ENCODE measurements around the gene RAB44.

RAB44 gene

GRCh38 chr6:36749829-36750489, 52.3 kb downstream of the RAB44 start:
- Histone ChIP-seq H3K27ac (ENCODE audit: insufficient read depth, low read depth, low read length, poor library complexity, severe bottlenecking) (no peak overlapping the region), H3K9me3 (ENCODE audit: control insufficient read depth, low read length) (no peaks in the 10 kb centered on the region), H3K4me1 (ENCODE audit: control insufficient read depth, insufficient read depth, low read length) (no peaks in the 10 kb centered on the region), H3K36me3 (ENCODE audit: control insufficient read depth, insufficient read depth, low read length) (no peaks in the 10 kb centered on the region), H3K27me3 (ENCODE audit: control insufficient read depth, insufficient read depth, low read length, poor library complexity, severe bottlenecking) (no peaks in the 10 kb centered on the region), H3K4me3 (ENCODE audit: insufficient read depth, low read depth, low read length) (no peak overlapping the region)
- 94% methylated on average over 5 of the region's 5 CpGs for WGBS, 2 experiments

DNA sequence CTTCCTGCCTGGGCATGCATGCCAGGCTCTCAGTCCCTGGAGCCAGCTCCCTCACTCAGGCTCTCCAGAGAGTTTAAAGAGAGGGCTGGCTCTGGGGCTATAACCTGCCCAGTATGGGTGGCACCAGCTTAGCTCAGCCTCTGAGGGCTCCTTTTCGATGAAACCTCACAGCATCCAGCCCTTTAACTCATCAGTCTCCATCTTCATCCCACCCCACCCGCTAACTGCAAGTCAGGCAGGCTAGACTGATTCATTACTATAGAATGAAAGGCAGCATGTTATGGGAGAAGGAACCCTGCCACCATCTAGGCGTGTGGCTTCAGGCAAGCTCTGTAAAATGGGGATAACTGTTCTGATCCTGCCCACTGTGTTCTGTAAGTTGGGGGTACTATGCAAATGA, 53.5 kb downstream of the RAB44 start:
- Histone ChIP-seq H3K36me3 (ENCODE audit: control insufficient read depth, insufficient read depth, low read length) (no peaks in the 10 kb centered on the region), H3K4me1 (ENCODE audit: control insufficient read depth, insufficient read depth, low read length) (no peaks in the 10 kb centered on the region), H3K27me3 (ENCODE audit: control insufficient read depth, insufficient read depth, low read length, poor library complexity, severe bottlenecking) (no peaks in the 10 kb centered on the region), H3K27ac (ENCODE audit: insufficient read depth, low read depth, low read length, poor library complexity, severe bottlenecking) (no peak overlapping the region), H3K9me3 (ENCODE audit: control insufficient read depth, low read length) (no peaks in the 10 kb centered on the region), H3K4me3 (ENCODE audit: insufficient read depth, low read depth, low read length) (no peak overlapping the region)
- 96 to 97% methylated on average over 3 of the region's 3 CpGs for WGBS, 2 experiments

GRCh38 chr6:36751833-36752186, 54.2 kb downstream of the RAB44 start:
- Histone ChIP-seq H3K36me3 (ENCODE audit: control insufficient read depth, insufficient read depth, low read length) (no peaks in the 10 kb centered on the region), H3K4me3 (ENCODE audit: insufficient read depth, low read depth, low read length) (no peak overlapping the region)

GRCh38 chr6:36752187-36752885, 54.7 kb downstream of the RAB44 start:
- H3K36me3 ChIP-seq (ENCODE audit: control insufficient read depth, insufficient read depth, low read length) = no peaks in the 10 kb centered on the region
- H3K4me3 ChIP-seq (ENCODE audit: insufficient read depth, low read depth, low read length) = no peak overlapping the region
- no peaks in the 10 kb centered on the region for H3K27me3 ChIP-seq (ENCODE audit: control insufficient read depth, insufficient read depth, low read length, poor library complexity, severe bottlenecking)
- H3K27ac ChIP-seq (ENCODE audit: insufficient read depth, low read depth, low read length, poor library complexity, severe bottlenecking) = no peak overlapping the region
- no peaks in the 10 kb centered on the region for H3K9me3 ChIP-seq (ENCODE audit: control insufficient read depth, low read length)
- 89 to 92% methylated on average over 6 of the region's 6 CpGs for WGBS, 2 experiments
- H3K4me1 ChIP-seq (ENCODE audit: control insufficient read depth, insufficient read depth, low read length) = no peaks in the 10 kb centered on the region

More at GRCh38 chr6:36751833-36752186, 54.2 kb downstream of the RAB44 start:
- 0% methylated on average over 1 of the region's 1 CpG for WGBS, 2 experiments
- Histone ChIP-seq H3K27ac (ENCODE audit: insufficient read depth, low read depth, low read length, poor library complexity, severe bottlenecking) (no peak overlapping the region), H3K9me3 (ENCODE audit: control insufficient read depth, low read length) (no peaks in the 10 kb centered on the region), H3K4me1 (ENCODE audit: control insufficient read depth, insufficient read depth, low read length) (no peaks in the 10 kb centered on the region), H3K27me3 (ENCODE audit: control insufficient read depth, insufficient read depth, low read length, poor library complexity, severe bottlenecking) (no peaks in the 10 kb centered on the region)

- H3K4me3 ChIP-seq (ENCODE audit: insufficient read depth, low read depth, low read length) = no peak overlapping the region
- 93% methylated on average over 6 of the region's 6 CpGs for WGBS, 2 experiments
- no peaks in the 10 kb centered on the region for H3K4me1 ChIP-seq (ENCODE audit: control insufficient read depth, insufficient read depth, low read length)
Measured at GRCh38 chr6:36752886-36753506, 55.4 kb downstream of the RAB44 start.

DNA sequence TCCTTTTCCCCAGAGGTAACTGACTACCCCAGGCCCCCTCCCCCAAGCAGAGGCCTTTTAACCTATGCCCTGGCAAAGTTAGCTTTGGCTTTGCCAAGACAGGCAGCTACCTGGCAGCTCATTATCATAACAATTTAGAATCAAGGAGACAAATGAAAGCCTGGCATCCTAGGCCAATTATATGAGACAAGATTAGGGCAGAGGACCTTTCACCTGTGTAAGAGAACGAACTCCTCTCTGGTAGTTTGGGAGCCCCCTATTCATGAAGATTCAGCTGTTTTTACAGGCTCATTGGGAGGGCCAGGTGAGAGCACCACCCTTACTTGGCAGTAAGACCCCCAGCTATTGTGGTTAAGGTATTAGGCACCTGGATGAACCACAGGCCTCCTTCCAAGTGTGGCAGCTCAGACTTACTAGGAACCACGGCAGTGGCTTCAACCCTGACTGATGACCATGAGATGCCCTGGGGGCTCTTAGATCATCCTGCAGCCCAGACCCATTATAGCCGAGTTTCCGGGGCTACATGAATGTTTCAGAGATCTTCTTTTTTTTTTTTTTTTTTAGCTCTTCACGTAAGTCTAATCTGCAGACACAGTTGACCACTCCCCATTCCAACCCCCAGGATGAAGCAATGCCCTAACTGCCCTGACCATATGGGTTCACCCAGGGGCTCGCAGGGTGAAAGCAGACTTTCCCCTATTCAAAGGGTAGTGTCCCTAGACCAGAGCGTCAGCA, 56.2 kb downstream of the RAB44 start:
- Histone ChIP-seq H3K27ac (ENCODE audit: insufficient read depth, low read depth, low read length, poor library complexity, severe bottlenecking) (no peak overlapping the region), H3K27me3 (ENCODE audit: control insufficient read depth, insufficient read depth, low read length, poor library complexity, severe bottlenecking) (no peaks in the 10 kb centered on the region), H3K4me3 (ENCODE audit: insufficient read depth, low read depth, low read length) (no peak overlapping the region), H3K36me3 (ENCODE audit: control insufficient read depth, insufficient read depth, low read length) (no peaks in the 10 kb centered on the region), H3K9me3 (ENCODE audit: control insufficient read depth, low read length) (no peaks in the 10 kb centered on the region), H3K4me1 (ENCODE audit: control insufficient read depth, insufficient read depth, low read length) (no peaks in the 10 kb centered on the region)
- 88 to 90% methylated on average over 7 of the region's 7 CpGs for WGBS, 2 experiments

More at GRCh38 chr6:36752886-36753506, 55.4 kb downstream of the RAB44 start:
- Histone ChIP-seq H3K36me3 (ENCODE audit: control insufficient read depth, insufficient read depth, low read length) (no peaks in the 10 kb centered on the region), H3K27ac (ENCODE audit: insufficient read depth, low read depth, low read length, poor library complexity, severe bottlenecking) (no peak overlapping the region), H3K9me3 (ENCODE audit: control insufficient read depth, low read length) (no peaks in the 10 kb centered on the region), H3K27me3 (ENCODE audit: control insufficient read depth, insufficient read depth, low read length, poor library complexity, severe bottlenecking) (no peaks in the 10 kb centered on the region)

DNA sequence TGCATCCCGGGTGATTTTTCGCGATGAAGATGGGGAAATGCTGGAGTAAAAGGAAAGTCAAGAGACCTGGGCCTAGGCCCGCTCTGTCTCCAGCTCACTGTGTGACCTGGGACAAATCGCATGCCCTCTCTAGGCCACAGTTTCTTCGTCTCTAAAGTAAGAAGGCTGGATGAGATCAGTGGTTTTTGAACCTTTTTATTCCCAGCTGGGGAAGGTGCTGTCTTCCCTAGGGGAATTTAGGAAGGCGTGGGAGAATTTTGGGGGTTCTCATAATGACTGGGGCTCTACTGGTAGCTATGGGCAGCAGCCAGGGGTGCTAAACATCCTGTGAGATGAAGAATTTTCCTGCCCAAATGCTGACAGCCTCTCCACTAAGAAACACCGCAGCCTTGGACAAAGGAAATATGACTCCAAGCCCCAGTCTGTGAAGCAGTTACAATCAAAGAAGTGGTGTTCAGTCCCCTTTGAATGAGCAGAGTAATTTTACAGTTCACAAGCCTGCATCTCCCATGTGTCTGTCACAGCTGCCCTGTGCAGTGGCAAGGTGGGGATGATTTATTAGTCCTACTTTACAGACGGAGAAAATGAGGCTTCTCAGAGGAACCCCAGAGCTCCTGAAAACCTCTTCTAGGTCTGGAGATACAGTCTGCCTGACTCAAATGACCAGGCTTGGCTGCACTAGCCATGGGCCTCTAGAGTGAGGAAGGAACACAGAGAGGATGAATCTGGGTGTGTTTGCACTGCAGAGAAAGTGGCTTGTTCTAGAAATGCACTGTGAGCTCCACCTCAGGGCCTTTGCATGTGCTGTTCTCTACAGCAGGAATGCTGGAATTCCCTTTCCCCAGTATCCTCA, 57.2 kb downstream of the RAB44 start:
- no peaks in the 10 kb centered on the region for H3K27me3 ChIP-seq (ENCODE audit: control insufficient read depth, insufficient read depth, low read length, poor library complexity, severe bottlenecking)
- 91 to 94% methylated on average over 9 of the region's 9 CpGs for WGBS, 2 experiments
- no peaks in the 10 kb centered on the region for H3K4me1 ChIP-seq (ENCODE audit: control insufficient read depth, insufficient read depth, low read length)
- no peak overlapping the region for H3K4me3 ChIP-seq (ENCODE audit: insufficient read depth, low read depth, low read length)
- no peaks in the 10 kb centered on the region for H3K9me3 ChIP-seq (ENCODE audit: control insufficient read depth, low read length)
- H3K27ac ChIP-seq (ENCODE audit: insufficient read depth, low read depth, low read length, poor library complexity, severe bottlenecking) = no peak overlapping the region
- no peaks in the 10 kb centered on the region for H3K36me3 ChIP-seq (ENCODE audit: control insufficient read depth, insufficient read depth, low read length)

DNA sequence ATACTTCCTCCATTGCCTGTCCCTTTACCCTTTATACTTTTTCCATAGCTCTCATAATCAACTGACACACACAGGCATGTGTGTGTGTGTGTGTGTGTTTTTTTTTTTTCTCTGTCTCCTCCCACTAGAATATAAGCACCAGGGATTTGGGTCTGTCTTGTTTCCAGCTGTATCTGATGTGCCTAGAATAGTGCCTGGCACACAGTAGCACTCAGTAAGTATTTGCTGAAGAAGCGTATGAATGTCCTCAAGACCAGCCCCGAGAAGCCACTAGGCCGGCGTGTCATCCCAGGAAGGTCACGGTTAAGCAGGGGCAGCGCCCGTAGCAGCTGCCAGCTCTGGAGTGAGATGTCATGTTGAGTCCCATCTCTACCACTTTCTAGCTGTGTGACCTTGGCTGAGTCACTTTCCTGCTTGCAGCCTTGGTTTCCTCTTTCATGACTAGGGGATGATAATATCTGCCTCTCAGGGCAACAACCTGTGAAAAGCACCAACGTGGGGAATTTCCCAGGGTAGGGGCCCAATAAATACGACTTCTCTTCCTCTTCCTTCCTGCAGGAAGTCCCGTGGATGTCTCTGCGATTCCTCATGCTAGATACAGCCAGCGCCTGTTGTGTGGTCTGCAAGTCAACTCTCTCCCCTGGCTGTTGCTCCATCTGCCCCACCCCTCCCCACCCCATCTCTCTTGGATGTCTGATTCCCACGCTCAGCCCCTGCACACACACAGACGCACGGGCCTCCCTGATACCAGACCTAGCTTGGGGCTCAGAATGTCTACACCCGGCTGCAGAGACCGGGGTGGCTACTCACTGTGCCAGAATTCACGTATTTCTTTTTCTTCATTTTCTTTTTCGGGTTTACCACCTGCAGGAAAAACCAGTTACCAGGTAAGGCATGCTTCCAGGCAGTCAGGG, 58.1 kb downstream of the RAB44 start:
- Histone ChIP-seq H3K4me1 (ENCODE audit: control insufficient read depth, insufficient read depth, low read length) (no peaks in the 10 kb centered on the region), H3K4me3 (ENCODE audit: insufficient read depth, low read depth, low read length) (no peak overlapping the region), H3K27me3 (ENCODE audit: control insufficient read depth, insufficient read depth, low read length, poor library complexity, severe bottlenecking) (no peaks in the 10 kb centered on the region), H3K27ac (ENCODE audit: insufficient read depth, low read depth, low read length, poor library complexity, severe bottlenecking) (no peak overlapping the region), H3K9me3 (ENCODE audit: control insufficient read depth, low read length) (no peaks in the 10 kb centered on the region), H3K36me3 (ENCODE audit: control insufficient read depth, insufficient read depth, low read length) (no peaks in the 10 kb centered on the region)
- WGBS, 2 experiments = 90 to 91% methylated on average over 19 of the region's 19 CpGs

GRCh38 chr6:36756786-36757185, 59.2 kb downstream of the RAB44 start:
- H3K4me3 ChIP-seq (ENCODE audit: insufficient read depth, low read depth, low read length) = no peak overlapping the region
- no peaks in the 10 kb centered on the region for H3K9me3 ChIP-seq (ENCODE audit: control insufficient read depth, low read length)
- no peak overlapping the region for H3K27ac ChIP-seq (ENCODE audit: insufficient read depth, low read depth, low read length, poor library complexity, severe bottlenecking)
- H3K27me3 ChIP-seq (ENCODE audit: control insufficient read depth, insufficient read depth, low read length, poor library complexity, severe bottlenecking) = no peaks in the 10 kb centered on the region
- 90 to 93% methylated on average over 8 of the region's 8 CpGs for WGBS, 2 experiments
- H3K4me1 ChIP-seq (ENCODE audit: control insufficient read depth, insufficient read depth, low read length) = peaks cover 5% of the 10 kb centered on the region
- no peaks in the 10 kb centered on the region for H3K36me3 ChIP-seq (ENCODE audit: control insufficient read depth, insufficient read depth, low read length)
